WTC11 (cell line): ENCODE results near the gene SSH2.

ENCODE experiments used
- ATF3 ChIP-seq: sonication (generic); formaldehyde crosslinking; conservative IDR thresholded peaks from 2 replicates; pipeline ENCODE4 v1.8.1; 2022; ENCODE audit warnings: mild to moderate bottlenecking, missing genetic modification reagents
- CDX4 ChIP-seq: fragments of 250-450 bp; sonication (Bioruptor Pico); IDR thresholded peaks from 2 replicates; pipeline ENCODE4 v1.9.0; 2021; ENCODE audit warnings: moderate library complexity, mild to moderate bottlenecking, inconsistent platforms, borderline replicate concordance
- CREB1 ChIP-seq: sonication (generic); formaldehyde crosslinking; IDR thresholded peaks from 2 replicates; pipeline ENCODE4 v1.8.0; 2023; ENCODE audit warnings: mild to moderate bottlenecking, missing genetic modification reagents
- CTCF ChIP-seq: fragments of 200-600 bp; IDR thresholded peaks from 2 replicates; pipeline ENCODE4 v1.8.0; 2022; ENCODE audit warnings: antibody characterized with exemption
- ELF4 ChIP-seq: sonication (generic); formaldehyde crosslinking; IDR thresholded peaks from 2 replicates; pipeline ENCODE4 v1.8.1; 2022; ENCODE audit warnings: low read depth, mild to moderate bottlenecking, moderate library complexity, missing genetic modification reagents
- ETV6 ChIP-seq: sonication (generic); formaldehyde crosslinking; IDR thresholded peaks from 2 replicates; pipeline ENCODE4 v1.8.1; 2022; ENCODE audit warnings: mild to moderate bottlenecking, missing genetic modification reagents
- ZNF121 ChIP-seq: sonication (generic); formaldehyde crosslinking; IDR thresholded peaks from 2 replicates; pipeline ENCODE4 v1.8.0; 2023; ENCODE audit warnings: missing genetic modification reagents

- TF ChIP-seq CTCF (no peak), ELF4 (CRISPR knock-in tag) (no peak), ETV6 (CRISPR knock-in tag) (no peak), CREB1 (CRISPR knock-in tag) (no peak), CDX4 (CRISPR knock-in tag) (no peak), ZNF121 (CRISPR knock-in tag) (no peak), ATF3 (CRISPR knock-in tag) (no peak)
Measured at GRCh38 chr17:29828676-29829284, 101.2 kb downstream of the SSH2 start.
